B cell (primary cell): ENCODE measurements around the gene HOXB7. TPM values are rescaled to one million over a fixed set of nuclear protein-coding genes. Genes with fewer than 3 reads are reported as not detected.

Experiments used
- ATAC-seq: fragments of 200-7000 bp; cut with Tn5 transposase; one replicate; pipeline ENCODE4 v1.10.0; 2021; ENCODE audit warnings: low read depth, mild to moderate bottlenecking, moderate number of reproducible peaks, moderate library complexity
- CTCF ChIA-PET: fragments of 350-600 bp; sonication (Branson Sonifier 250); formaldehyde crosslinking; loops from one replicate; lab custom pipeline; 2021; ENCODE audit warnings: antibody characterized with exemption, inconsistent platforms; lab: Charles Lee
- POLR2A ChIA-PET: fragments of 350-600 bp; sonication (Branson Sonifier 250); formaldehyde crosslinking; loops from one replicate; lab custom pipeline; 2021; ENCODE audit warnings: antibody characterized with exemption; lab: Charles Lee
- DNase-seq: peaks from one replicate; pipeline ENCODE4 v3.0.0; 2013
- H2AFZ ChIP-seq: 2 replicates; pipeline ENCODE4 v1.6.1; 2012; ENCODE audit warnings: mild to moderate bottlenecking, low read depth, low read length; ENCODE audit not compliant: insufficient read depth, poor library complexity, severe bottlenecking
- H3K27ac ChIP-seq, 2 donors: 1 replicate in 1 of 2; 2 replicates in 1 of 2; pipeline ENCODE4 v1.5.1; 2012 to 2013; ENCODE audit warnings: low read length in 2 of 2, mild to moderate bottlenecking in 2 of 2, moderate library complexity in 1 of 2
- H3K27me3 ChIP-seq, 4 experiments: fragments of 200-600 bp in 1 of 4; sonication (generic) in 1 of 4; replicated peaks in 1 of 4; 1 replicate in 2 of 4; 2 replicates in 2 of 4; pipeline versions ENCODE4 v1.6.1 to v1.7.0; 2013 to 2016; ENCODE audit warnings: low read length in 3 of 4, mild to moderate bottlenecking in 2 of 4, mixed read lengths in 1 of 4, moderate library complexity in 1 of 4; ENCODE audit not compliant: insufficient read depth in 4 of 4, control insufficient read depth in 3 of 4; ENCODE audit errors: control extremely low read depth in 1 of 4
- H3K36me3 ChIP-seq, 2 experiments: replicated peaks in 1 of 2; 1 replicate in 1 of 2; 2 replicates in 1 of 2; pipeline versions ENCODE4 v1.6.1 to v1.7.1; 2013; ENCODE audit warnings: low read length in 1 of 2; ENCODE audit not compliant: insufficient read depth in 2 of 2, control insufficient read depth in 1 of 2; ENCODE audit errors: control extremely low read depth in 1 of 2, extremely low read depth in 1 of 2
- H3K4me1 ChIP-seq, 2 donors: fragments of 200-600 bp in 1 of 2; sonication (generic) in 1 of 2; 1 replicate in 1 of 2; 2 replicates in 1 of 2; pipeline versions ENCODE4 v1.5.1 to v1.6.1; 2013 to 2017; ENCODE audit warnings: low read length in 2 of 2; ENCODE audit not compliant: control insufficient read depth in 2 of 2, insufficient read depth in 2 of 2
- H3K4me2 ChIP-seq: replicated peaks from 2 replicates; pipeline ENCODE3; 2012; ENCODE audit warnings: mild to moderate bottlenecking, low read depth, low read length; ENCODE audit not compliant: poor library complexity, severe bottlenecking
- H3K4me3 ChIP-seq, 5 experiments: fragments of 200-600 bp in 1 of 5; sonication (generic) in 1 of 5; 1 replicate in 3 of 5; 2 replicates in 2 of 5; pipeline versions ENCODE4 v1.5.1 to v1.7.0; 2011 to 2016; ENCODE audit warnings: low read length in 4 of 5, mild to moderate bottlenecking in 4 of 5, low read depth in 2 of 5, control low read depth in 1 of 5, moderate library complexity in 1 of 5; ENCODE audit not compliant: insufficient read depth in 1 of 5; ENCODE audit errors: control extremely low read depth in 1 of 5, extremely low read depth in 1 of 5
- H3K79me2 ChIP-seq: fragments of 200-600 bp; sonication (generic); one replicate; pipeline ENCODE4 v1.6.0; 2016; ENCODE audit warnings: low read length; ENCODE audit not compliant: control insufficient read depth, insufficient read depth
- H3K9ac ChIP-seq: fragments of 200-600 bp; sonication (generic); 2 replicates; pipeline ENCODE4 v1.6.1; 2017; ENCODE audit warnings: mild to moderate bottlenecking, low read length, moderate library complexity
- H3K9me3 ChIP-seq, 3 donors: one replicate each; pipeline versions ENCODE4 v1.6.1 to v1.7.1; 2013; ENCODE audit warnings: low read length in 2 of 3; ENCODE audit not compliant: control insufficient read depth in 2 of 3, insufficient read depth in 1 of 3; ENCODE audit errors: control extremely low read depth in 1 of 3
- H4K20me1 ChIP-seq: 2 replicates; pipeline ENCODE4 v1.6.0; 2012; ENCODE audit warnings: mild to moderate bottlenecking, low read length; ENCODE audit not compliant: insufficient read depth, control insufficient read depth, poor library complexity, severe bottlenecking
- H3K27ac Mint-ChIP-seq: one replicate; pipeline ENCODE4 v1.8.0; 2021; ENCODE audit warnings: mixed read lengths
- H3K27me3 Mint-ChIP-seq: one replicate; pipeline ENCODE4 v1.8.0; 2021; ENCODE audit warnings: mixed read lengths
- H3K4me1 Mint-ChIP-seq: one replicate; pipeline ENCODE4 v1.8.0; 2021; ENCODE audit warnings: mixed read lengths
- H3K4me3 Mint-ChIP-seq: one replicate; pipeline ENCODE4 v1.8.0; 2021; ENCODE audit warnings: mixed read lengths
- H3K9me3 Mint-ChIP-seq: one replicate; pipeline ENCODE4 v1.8.0; 2022; ENCODE audit warnings: mixed read lengths; ENCODE audit not compliant: insufficient read depth
- EZH2 ChIP-seq: IDR thresholded peaks from 2 replicates; pipeline ENCODE4 v1.6.1; 2012; ENCODE audit warnings: borderline replicate concordance, low read depth, mild to moderate bottlenecking, moderate library complexity, low read length; ENCODE audit not compliant: insufficient read depth, poor library complexity, severe bottlenecking
- WGBS: methylation state at CpG from one replicate; pipeline ENCODE4 v1.1.5; 2013; ENCODE audit warnings: missing lambda C conversion rate; ENCODE audit not compliant: insufficient coverage; 5-methylcytosine and 5-hydroxymethylcytosine counted together
- intact Hi-C: fragments of 100-400 bp; cut with micrococcal nuclease; formaldehyde crosslinking; loops from one replicate; pipeline ENCODE4 v1.10.0; 2022
- polyA plus RNA-seq: library from polyadenylated mRNA; depleted of rRNA; stranded (reverse); fragments of >200 nt; gene quantifications from 2 replicates; pipeline ENCODE4 v1.2.3, GENCODE V29; 2012
- total RNA-seq, 2 donors: library from RNA; stranded (reverse); fragments of 120-200 nt in 1 of 2; gene quantifications; 1 replicate in 1 of 2; 2 replicates in 1 of 2; pipeline versions ENCODE4 v1.2.3 to v1.2.4, GENCODE V29; 2013 to 2022
- TF ChIP-seq, protein P1 (sequence below): fragments of 200-600 bp; IDR thresholded peaks from one replicate; pipeline ENCODE4 v1.8.0; 2022; ENCODE audit warnings: antibody characterized with exemption, mild to moderate bottlenecking

Gene HOXB7
- total and polyA plus RNA-seq, 2 donors (not counting 1 experiment from before 2014, with no cell fraction given) = 0.25 to 1.3 TPM

DNA sequence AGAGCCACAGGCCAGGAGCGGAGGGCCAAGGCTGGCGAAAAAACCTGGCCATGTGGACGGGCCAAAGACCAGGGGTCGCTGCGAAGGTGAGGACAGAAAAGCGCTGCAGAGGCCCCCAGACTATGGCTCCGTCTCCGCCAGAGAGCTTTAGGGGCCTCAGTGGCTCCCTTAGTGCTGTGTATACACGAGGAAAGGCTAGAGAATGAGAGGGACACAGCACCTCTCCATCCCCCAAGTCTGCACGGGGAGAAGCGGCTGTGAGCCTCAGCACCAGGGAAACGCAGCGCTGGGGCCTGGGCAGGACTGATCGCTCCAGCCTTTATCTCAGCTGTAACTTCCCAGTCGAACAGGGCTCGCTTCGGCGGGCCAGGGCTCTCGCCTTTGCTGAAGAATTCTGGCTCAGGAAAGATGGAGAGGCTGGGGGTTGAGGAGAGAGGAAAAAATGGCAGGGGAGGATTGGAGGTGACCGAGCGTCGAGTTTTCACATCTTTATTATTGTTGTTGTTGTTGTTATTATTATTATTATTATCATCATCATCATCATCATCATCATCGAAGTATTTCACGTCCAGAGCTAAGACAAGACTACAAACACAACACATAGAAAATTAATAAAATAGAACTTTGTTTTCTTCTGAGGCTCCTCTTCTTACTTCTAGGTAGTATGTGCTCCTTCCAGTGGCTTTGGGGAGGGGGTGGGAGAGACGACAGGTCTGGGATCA is 15.4 kb downstream of the HOXB7 start:
- Histone ChIP-seq H3K27ac (no peak overlapping the region), H3K4me3 (no peak overlapping the region), H3K4me2 (peak overlapping the region; percentile 94), H3K4me1 (peaks cover 52 to 56% of the 10 kb centered on the region in 2 donors), H3K27me3 (peaks cover 0 to 99% (median 77%) of the 10 kb centered on the region in 4 experiments), H4K20me1 (peaks cover 8% of the 10 kb centered on the region), H3K9me3 (peaks cover 0 to 21% (median 0%) of the 10 kb centered on the region in 3 donors), H2AFZ (no peak overlapping the region), H3K79me2 (no peaks in the 10 kb centered on the region), H3K9ac (no peak overlapping the region), H3K36me3 (no peaks in the 10 kb centered on the region)
- ChIA-PET CTCF (interaction anchor here (0.6 to 5.6 kb wide), 6 partner anchors 103 to 677 kb away, joined by 3 to 68 read pairs (median 7); no protein-coding TSS in a partner anchor), POLR2A (no interaction called here)
- Mint-ChIP-seq H3K27ac (no peak overlapping the region), H3K4me1 (peaks cover 49% of the 10 kb centered on the region), H3K4me3 (no peak overlapping the region), H3K9me3 (no peaks in the 10 kb centered on the region), H3K27me3 (peaks cover 90% of the 10 kb centered on the region)
- ATAC-seq (no peak), DNase-seq (no peak)
- TF ChIP-seq EZH2 = no peak
- TF ChIP-seq, protein P1, sequence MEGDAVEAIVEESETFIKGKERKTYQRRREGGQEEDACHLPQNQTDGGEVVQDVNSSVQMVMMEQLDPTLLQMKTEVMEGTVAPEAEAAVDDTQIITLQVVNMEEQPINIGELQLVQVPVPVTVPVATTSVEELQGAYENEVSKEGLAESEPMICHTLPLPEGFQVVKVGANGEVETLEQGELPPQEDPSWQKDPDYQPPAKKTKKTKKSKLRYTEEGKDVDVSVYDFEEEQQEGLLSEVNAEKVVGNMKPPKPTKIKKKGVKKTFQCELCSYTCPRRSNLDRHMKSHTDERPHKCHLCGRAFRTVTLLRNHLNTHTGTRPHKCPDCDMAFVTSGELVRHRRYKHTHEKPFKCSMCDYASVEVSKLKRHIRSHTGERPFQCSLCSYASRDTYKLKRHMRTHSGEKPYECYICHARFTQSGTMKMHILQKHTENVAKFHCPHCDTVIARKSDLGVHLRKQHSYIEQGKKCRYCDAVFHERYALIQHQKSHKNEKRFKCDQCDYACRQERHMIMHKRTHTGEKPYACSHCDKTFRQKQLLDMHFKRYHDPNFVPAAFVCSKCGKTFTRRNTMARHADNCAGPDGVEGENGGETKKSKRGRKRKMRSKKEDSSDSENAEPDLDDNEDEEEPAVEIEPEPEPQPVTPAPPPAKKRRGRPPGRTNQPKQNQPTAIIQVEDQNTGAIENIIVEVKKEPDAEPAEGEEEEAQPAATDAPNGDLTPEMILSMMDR = no peak
- WGBS = 91% methylated on average over 15 of the region's 25 CpGs
- intact Hi-C loops = loop anchor here (5.0 kb wide), 1 partner anchor 132 kb away; the partner anchor contains the start of gene HOXB13
